HUES64 (cell line): ENCODE measurements around the gene BTG2.

ENCODE experiments used
- H3K27ac ChIP-seq: 2 replicates; pipeline ENCODE4 v1.7.0; 2013; ENCODE audit warnings: low read depth, low read length, inconsistent platforms
- H3K27me3 ChIP-seq: 2 replicates; pipeline ENCODE4 v1.6.1; 2013; ENCODE audit warnings: mild to moderate bottlenecking, low read length; ENCODE audit not compliant: insufficient read depth
- H3K36me3 ChIP-seq: 2 replicates; pipeline ENCODE4 v1.6.1; 2013; ENCODE audit warnings: mild to moderate bottlenecking, low read length; ENCODE audit not compliant: insufficient read depth
- H3K4me1 ChIP-seq: 2 replicates; pipeline ENCODE4 v1.6.1; 2013; ENCODE audit warnings: mild to moderate bottlenecking, low read length, moderate library complexity; ENCODE audit not compliant: insufficient read depth
- H3K4me3 ChIP-seq: 2 replicates; pipeline ENCODE4 v1.5.1; 2013; ENCODE audit warnings: mild to moderate bottlenecking, low read length, moderate library complexity
- H3K9ac ChIP-seq: 2 replicates; pipeline ENCODE4 v1.6.1; 2013; ENCODE audit warnings: mild to moderate bottlenecking, low read depth, low read length
- H3K9me3 ChIP-seq: 2 replicates; pipeline ENCODE4 v1.6.1; 2013; ENCODE audit warnings: low read depth, low read length; ENCODE audit not compliant: insufficient read depth
- WGBS: fragments of 150-250, 120-280 bp; methylation state at CpG from one replicate; pipeline ENCODE4 v1.1.7; 2013; ENCODE audit warnings: missing lambda C conversion rate; 5-methylcytosine and 5-hydroxymethylcytosine counted together

Gene BTG2

DNA sequence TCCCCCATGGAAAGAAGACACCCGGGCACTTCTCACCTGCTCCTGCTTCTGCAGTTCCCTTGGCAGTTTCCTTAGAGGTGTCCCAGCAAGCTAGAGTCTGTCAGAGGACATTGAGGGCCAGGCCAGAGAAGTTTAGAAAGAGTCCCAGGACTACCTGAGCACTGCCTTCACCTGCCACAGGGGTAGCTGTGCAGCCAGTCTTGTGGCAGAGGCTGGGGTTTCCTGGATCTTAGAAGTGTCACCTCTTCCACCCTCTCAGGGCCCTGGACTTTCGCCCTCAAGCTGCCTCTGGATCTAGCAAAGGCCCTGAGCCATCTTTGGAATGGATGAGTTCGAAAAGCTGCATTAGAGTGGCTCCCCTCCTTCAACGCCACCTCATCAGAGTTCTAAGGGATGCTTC is 34.9 kb upstream of the BTG2 start:
- H3K27ac ChIP-seq: no peak overlapping the region
- peaks cover 26% of the 10 kb centered on the region for H3K27me3 ChIP-seq
- no peaks in the 10 kb centered on the region for H3K9me3 ChIP-seq
- no peaks in the 10 kb centered on the region for H3K36me3 ChIP-seq
- H3K4me1 ChIP-seq: peaks cover 10% of the 10 kb centered on the region; the same call in 1 of the 2 replicates
- no peak overlapping the region for H3K4me3 ChIP-seq
- 90% methylated on average over 4 of the region's 4 CpGs for WGBS
- no peak overlapping the region for H3K9ac ChIP-seq

DNA sequence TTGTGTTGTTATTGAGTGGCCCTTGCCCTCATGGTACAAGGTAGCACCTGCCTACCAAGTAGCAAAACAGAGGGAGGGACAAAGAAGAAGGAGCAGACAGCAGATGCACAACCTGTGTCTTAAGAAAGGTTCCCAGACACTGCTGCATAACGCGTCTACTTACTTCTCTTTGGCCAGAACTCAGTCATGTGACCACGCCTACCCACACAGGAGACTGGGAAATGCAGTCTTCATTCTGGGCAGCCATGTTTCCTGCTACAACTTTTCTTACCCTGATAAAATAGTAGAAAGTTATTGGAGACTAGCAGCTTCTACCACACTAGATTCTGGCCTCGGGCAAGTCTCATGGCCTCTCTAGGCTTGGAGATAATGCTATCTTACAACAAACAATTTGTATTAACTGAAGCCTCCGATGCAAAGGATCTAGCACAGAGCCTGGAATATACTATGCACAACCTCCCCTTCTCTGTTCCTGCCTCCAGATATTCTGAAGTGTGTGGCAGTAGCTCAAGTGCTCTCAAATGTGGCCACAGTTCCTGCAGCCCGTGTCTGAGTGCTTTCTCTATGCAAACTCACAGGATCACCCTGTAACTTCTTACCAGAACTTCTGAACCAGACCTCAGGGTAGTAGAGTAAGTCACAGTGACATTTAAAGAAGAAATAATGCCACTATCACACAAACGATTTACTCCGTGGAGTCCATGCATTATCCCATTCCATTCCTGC is 34.1 kb upstream of the BTG2 start:
- Histone ChIP-seq H3K36me3 (no peaks in the 10 kb centered on the region), H3K9ac (no peak overlapping the region), H3K27ac (no peak overlapping the region), H3K4me3 (no peak overlapping the region), H3K9me3 (no peaks in the 10 kb centered on the region), H3K4me1 (peaks cover 10% of the 10 kb centered on the region; the same call in 1 of the 2 replicates), H3K27me3 (peaks cover 26% of the 10 kb centered on the region)
- 55% methylated on average over 8 of the region's 8 CpGs for WGBS

DNA sequence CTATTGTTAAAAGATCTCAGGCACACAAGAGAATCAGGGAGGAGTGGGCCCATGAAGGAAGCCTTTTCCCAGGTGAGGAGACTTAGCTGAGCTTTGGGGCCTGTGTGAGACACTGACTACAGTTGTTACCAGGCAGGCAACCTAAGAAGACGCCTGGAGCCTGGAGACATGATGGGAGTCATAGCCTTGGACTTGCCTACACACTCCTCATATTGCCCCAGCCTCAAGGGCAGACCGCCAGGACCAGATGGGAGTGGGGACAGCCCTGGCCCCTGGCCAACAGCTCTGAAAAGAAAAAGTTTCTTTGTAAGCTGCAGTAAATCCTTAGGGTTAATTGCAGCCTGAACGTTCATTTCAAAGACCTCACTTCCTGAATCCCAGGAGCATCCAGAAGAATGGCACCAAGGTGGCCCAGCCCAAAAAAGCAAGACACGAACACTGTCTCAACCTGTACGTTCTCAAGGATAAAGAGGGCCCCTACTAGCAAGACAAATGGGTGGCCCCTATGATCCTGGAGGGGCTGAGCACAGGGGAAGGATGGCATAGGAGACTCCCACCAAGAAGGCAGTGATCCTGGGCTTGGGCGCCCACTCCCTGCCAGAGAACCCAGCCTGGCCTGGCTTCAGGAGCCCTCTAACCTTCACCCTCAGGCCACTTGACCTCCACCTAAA is 33.2 kb upstream of the BTG2 start:
- H3K27ac ChIP-seq: no peak overlapping the region
- no peak overlapping the region for H3K9ac ChIP-seq
- no peaks in the 10 kb centered on the region for H3K9me3 ChIP-seq
- WGBS: 92% methylated on average over 6 of the region's 6 CpGs
- peaks cover 10% of the 10 kb centered on the region; the same call in 1 of the 2 replicates for H3K4me1 ChIP-seq
- H3K4me3 ChIP-seq: no peak overlapping the region
- H3K36me3 ChIP-seq: no peaks in the 10 kb centered on the region
- peaks cover 35% of the 10 kb centered on the region for H3K27me3 ChIP-seq

DNA sequence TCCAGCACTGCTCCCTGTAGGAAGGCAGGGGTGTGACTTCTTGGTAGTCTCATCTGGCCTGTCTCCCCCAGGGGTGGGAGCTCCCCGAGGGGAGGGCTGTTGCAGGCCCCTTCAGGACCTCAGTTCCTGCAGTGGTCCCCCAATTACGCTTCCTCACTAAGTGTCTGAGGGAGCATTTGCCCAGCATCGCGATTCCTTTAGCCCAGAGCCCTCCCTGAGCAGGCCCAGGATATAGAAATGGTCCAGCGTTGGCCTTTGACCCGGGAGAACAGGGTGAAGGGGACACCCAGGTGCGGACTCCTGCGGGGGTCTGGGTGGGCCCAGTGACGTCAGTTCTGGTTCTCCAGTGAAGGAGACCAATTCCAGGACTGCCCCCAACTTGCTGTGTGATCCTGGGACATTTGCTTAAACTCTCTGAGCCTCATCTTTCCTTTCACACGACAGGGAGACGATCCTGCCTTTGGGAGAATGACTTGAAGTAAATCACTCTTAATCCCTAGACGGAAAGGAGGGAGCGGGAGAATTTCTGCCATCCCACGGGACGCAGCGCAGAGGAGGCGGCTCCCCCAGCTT is 32.6 kb upstream of the BTG2 start:
- Histone ChIP-seq H3K9me3 (no peaks in the 10 kb centered on the region), H3K4me1 (peaks cover 10% of the 10 kb centered on the region; the same call in 1 of the 2 replicates), H3K36me3 (no peaks in the 10 kb centered on the region), H3K4me3 (peak overlapping the region; percentile 51), H3K27me3 (peaks cover 35% of the 10 kb centered on the region), H3K9ac (0 out of 2 replicates have a peak overlapping the region, but pooled peaks have one; percentile 36), H3K27ac (no peak overlapping the region)
- 34% methylated on average over 17 of the region's 17 CpGs for WGBS

DNA sequence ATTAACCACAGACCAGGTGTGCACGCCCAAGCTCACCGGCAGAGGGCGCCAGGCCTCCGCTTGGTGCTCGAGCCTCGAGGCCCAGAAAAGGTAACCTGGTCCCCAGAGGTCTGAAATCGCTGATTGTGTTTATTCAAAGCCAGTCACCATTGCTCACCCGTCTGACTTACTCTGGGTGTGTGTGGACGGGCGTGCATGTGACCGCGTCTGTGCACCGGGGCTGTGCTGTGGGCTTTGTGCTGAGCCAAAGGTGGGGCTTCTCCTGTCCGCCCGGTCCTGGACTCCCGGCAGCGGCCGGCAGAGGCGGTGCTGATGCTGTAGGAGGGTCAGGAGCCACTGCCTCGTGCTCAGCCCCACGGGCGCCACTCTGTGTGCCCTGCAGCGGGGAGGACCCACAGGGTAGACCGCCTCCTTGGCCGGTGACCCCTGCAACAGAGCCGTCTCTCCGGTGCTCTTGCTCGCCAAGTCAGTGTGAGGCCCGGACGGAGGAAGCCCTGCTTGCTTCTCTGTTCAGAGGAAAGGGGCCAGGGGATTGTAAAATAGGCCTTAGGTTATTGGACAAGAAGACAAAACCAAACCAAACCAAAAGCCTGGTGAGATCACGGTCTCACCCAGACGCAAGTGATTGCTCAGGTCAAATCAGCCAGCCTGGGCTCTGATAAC is 32.0 kb upstream of the BTG2 start:
- WGBS: 14% methylated on average over 32 of the region's 32 CpGs
- H3K9me3 ChIP-seq: no peaks in the 10 kb centered on the region
- peaks cover 37% of the 10 kb centered on the region for H3K27me3 ChIP-seq
- H3K36me3 ChIP-seq: no peaks in the 10 kb centered on the region
- no peak overlapping the region for H3K27ac ChIP-seq
- H3K4me1 ChIP-seq: peaks cover 13% of the 10 kb centered on the region; the same call in 1 of the 2 replicates
- peak overlapping the region; percentile 51 for H3K4me3 ChIP-seq
- H3K9ac ChIP-seq: peak overlapping the region; percentile 36

DNA sequence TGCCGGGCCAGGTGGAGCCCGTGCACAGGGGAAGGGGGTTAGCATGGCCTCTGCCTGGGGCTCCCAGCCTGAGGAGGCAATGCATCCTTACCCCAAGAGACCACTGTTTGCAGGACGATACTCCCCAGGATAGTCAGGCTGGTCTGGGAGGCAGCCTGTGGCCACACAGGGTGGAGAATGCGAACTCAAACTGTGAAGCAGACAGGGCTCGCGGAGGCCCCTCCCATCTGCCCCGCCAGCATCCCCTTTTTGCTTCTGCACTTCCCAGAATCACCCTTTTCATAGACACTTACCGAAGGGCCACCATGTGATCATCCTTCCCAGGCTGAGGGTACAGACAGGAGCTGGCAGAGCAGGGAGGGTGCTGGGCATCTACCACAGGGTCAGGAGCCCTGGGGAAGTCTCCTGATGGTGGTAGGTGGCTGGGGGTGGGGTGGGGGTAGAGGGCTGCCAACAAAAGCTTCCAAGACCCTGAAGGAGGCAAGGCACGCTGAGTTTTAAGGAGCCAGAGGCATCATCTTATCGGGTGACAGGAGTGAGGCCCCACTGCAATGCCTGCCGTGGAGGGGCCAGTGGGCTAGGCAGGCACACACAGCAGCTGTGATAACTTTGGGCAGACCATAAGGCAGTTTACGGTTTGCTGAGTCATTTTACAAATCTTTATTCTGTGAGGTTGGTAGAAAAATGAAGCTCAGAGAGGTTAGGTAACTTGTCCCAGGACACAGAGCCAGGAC is 31.3 kb upstream of the BTG2 start:
- Histone ChIP-seq H3K36me3 (no peaks in the 10 kb centered on the region), H3K9ac (peak overlapping the region; percentile 36; the same call in 1 of the 2 replicates), H3K27ac (no peak overlapping the region), H3K27me3 (peaks cover 37% of the 10 kb centered on the region), H3K4me3 (peak overlapping the region; percentile 51), H3K9me3 (no peaks in the 10 kb centered on the region), H3K4me1 (peaks cover 17% of the 10 kb centered on the region)
- WGBS: 64% methylated on average over 12 of the region's 12 CpGs

DNA sequence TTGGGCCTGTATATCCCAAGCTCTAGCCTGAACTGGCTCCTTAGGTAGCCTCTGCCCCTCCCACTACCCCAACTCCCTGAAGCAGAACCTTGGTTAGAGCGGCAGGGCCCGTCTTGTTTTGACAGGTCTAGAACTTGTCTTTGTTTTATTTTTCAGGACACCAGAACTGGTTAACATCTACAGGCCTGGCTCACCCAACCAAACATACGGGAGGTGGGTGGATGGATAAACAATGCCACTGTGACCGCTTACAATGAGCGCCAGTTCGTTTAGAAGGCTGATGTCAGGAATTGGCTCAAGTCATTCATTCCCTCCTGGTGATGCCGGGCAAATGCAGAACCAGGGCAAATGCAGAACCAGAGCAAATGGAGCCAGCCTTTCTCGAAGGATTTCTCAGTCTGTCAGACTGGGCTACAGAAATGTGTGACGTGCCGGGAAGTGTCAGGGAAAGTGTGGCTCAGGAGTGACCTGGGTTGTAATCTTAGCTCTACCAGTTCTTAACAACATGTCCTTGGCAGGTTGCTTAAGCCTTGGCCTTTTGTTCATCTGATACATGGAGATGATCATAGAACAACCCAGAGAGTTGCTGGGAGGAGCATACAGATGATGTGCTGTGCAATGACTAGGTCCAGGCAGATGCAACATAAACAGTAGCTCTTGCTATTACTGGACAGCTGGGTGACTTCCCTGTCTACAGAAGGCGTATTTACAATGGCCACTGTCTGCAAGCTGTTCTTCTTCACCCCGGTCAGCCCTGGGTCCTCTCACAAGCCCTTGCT is 30.5 kb upstream of the BTG2 start:
- Histone ChIP-seq H3K4me1 (peaks cover 18% of the 10 kb centered on the region), H3K9me3 (no peaks in the 10 kb centered on the region), H3K27ac (no peak overlapping the region), H3K36me3 (no peaks in the 10 kb centered on the region), H3K27me3 (peaks cover 37% of the 10 kb centered on the region), H3K4me3 (no peak overlapping the region), H3K9ac (no peak overlapping the region)
- WGBS: 89% methylated on average over 12 of the region's 12 CpGs

DNA sequence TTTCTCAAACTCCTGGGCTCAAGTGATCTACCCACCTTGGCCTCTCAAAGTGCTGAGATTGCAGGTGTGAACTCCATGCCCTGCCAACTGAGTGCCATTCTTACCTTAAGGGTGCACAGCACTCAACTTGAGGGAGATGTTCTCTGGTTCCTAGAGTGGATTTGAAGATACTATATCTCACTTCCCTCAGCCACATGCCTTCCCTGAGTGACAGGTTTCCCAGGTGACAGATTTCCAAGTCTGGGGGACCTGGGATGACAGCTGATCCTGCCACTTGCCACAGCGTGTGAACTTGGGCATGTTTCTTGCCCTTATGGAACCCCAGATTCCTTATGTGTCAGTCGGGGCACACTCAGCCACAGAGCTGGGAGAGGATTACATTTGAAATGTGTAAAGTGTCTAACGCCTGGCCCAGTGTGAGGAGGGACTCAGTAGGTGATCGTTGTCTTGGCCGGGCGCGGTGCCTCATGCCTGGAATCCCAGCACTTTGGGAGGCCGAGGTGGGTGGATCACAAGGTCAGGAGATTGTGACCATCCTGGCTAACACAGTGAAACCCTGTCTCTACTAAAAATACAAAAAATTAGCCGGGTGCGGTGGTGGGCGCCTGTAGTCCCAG is 29.6 kb upstream of the BTG2 start:
- Histone ChIP-seq H3K4me3 (no peak overlapping the region), H3K27me3 (peaks cover 37% of the 10 kb centered on the region), H3K27ac (no peak overlapping the region), H3K9ac (no peak overlapping the region), H3K36me3 (no peaks in the 10 kb centered on the region), H3K9me3 (no peaks in the 10 kb centered on the region), H3K4me1 (peaks cover 18% of the 10 kb centered on the region)
- WGBS: 88% methylated on average over 11 of the region's 11 CpGs

DNA sequence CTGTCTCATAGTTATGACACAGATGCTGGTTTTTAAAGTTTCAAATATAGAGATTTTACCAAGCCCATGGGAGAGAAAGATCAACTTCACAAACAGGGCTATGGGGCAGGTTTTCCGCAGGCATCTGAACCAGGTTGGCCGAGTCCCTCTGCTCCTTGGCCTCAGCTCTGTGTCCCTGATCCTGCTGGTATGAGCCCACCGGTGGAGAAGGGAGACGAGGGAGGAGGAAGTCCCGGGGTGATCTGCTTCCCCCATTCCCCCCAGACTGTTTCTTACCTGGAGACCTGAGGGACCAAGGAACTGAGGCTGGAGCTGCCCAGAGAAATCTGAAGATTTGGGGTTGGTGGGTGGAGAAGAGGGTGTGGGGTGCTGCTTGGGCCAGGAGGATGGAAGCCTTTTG is 28.9 kb upstream of the BTG2 start:
- Histone ChIP-seq H3K36me3 (no peaks in the 10 kb centered on the region), H3K9ac (no peak overlapping the region), H3K4me3 (no peak overlapping the region), H3K4me1 (peaks cover 18% of the 10 kb centered on the region), H3K27me3 (peaks cover 37% of the 10 kb centered on the region), H3K9me3 (no peaks in the 10 kb centered on the region), H3K27ac (no peak overlapping the region)
- WGBS: 87% methylated on average over 5 of the region's 5 CpGs
